ENCODE measurements around the gene TRIM9. TPM values are rescaled to one million over a fixed set of nuclear protein-coding genes. Genes with fewer than 3 reads are reported as not detected.
"Not testable (repeated sequence)": the region's sequence is repeated elsewhere in the genome, so short reads cannot be mapped to it uniquely, and the experiment has no call there.

The TRIM9 gene
- total RNA-seq, 2 donors from 2014 or later, result 2.0 to 2.7 TPM

DNA sequence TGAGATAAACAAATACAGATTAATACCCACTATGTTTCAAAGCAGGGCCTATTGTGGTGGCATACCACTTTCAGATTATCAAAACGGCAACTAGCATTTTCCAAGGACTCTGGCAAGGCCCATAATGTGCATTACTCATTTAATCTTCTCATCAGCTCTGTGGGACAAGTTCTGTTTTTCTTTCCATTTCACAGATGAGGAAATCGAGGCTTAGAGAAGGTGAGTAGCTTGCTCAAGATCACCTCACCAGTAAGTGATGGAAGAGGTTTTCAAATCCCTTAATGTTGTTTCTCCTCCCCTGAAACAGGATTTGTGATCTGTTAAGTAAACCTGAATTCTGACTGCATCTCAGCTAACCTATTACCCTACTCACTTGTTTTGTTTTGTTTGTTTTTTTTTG is 146.7 kb downstream of the TRIM9 start:
- intact Hi-C loops (cut with DNase I), result loop anchor here in 1 of 2 donors (10.0 kb wide), 1 partner anchor 287 kb away; no protein-coding TSS in a partner anchor

DNA sequence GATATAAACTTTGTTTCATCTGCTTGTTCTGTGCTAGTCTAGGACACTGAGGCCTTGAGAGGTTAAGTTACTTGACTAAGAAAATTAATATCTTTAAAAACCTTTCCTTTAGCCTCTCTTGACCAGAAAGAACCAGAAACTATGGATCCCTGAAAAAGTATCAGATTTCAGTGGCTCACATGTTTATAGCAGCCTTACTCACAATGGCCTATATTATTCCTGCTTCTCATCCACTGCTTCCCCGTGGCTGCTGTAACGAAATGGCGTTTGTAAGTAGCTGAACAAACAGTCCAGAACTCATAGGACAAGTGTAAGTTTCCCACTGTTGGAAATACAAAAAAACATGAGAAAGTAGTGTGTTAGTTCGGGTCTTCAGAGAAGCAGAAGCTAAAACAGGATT is 147.5 kb downstream of the TRIM9 start:
- DNase-seq (ENCODE audit: low spot score), result no peak
- intact Hi-C loops (cut with DNase I), result loop anchor here in 1 of 2 donors (10.0 kb wide), 1 partner anchor 287 kb away; no protein-coding TSS in a partner anchor

More for the DNA sequence above, 146.7 kb downstream of the TRIM9 start:
- no peak for DNase-seq (ENCODE audit: low spot score)

- intact Hi-C loops (cut with DNase I), result loop anchor here in 1 of 2 donors (10.0 kb wide), 1 partner anchor 288 kb away; no protein-coding TSS in a partner anchor
- no peak for DNase-seq (ENCODE audit: low spot score)
These were observed 148.5 kb downstream of the TRIM9 start for GRCh38 chr14:50946234-50946935.

- peak; percentile 88 for DNase-seq (ENCODE audit: low spot score)
- intact Hi-C loops (cut with DNase I), result loop anchor here in 1 of 2 donors (10.0 kb wide), 1 partner anchor 290 kb away; no protein-coding TSS in a partner anchor
These were observed 150.1 kb downstream of the TRIM9 start for GRCh38 chr14:50944647-50945413.

- intact Hi-C loops (cut with DNase I), result loop anchor here in 1 of 2 donors (10.0 kb wide), 1 partner anchor 291 kb away; no protein-coding TSS in a partner anchor
- DNase-seq (ENCODE audit: low spot score), result peak; percentile 95
These were observed 150.8 kb downstream of the TRIM9 start, which contains the start of gene PYGL for GRCh38 chr14:50943943-50944646. TSS of gene PYGL (minus strand) at chr14:50944483. CDS start at chr14:50944403, 80 bp downstream.

DNA sequence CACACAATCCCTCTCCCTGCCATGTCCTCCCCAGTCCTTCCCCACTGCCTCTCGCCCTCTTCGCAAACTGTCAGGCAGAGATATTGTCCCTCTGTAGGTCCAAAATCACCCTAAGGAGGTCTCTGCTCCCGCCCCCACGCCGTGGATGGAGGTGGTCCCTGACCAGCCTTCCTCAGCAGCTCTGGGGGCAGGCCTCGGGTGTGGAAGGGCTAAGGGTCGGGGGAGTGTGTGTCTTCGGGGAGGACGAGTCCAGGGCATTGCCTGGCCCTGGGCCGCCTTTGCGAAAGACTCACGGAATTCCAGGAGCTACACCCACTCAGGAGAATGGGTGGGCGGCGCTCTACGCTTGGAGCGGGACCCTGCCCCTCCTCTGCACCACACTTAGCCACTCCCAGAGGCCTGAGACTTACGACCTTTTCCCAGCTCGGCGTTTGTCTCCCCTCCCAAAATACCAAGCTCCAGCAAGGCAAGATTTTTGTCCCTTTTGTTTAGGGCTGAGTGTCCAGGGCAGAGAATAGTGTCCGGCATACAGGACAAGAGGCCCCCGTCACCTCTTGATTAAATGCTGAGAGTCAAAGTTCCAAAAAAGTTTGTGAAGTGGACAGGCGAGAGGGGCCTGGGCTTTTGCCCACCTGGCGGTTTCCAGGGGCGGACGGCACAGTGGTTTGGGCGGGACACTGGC is 151.5 kb downstream of the TRIM9 start:
- intact Hi-C loops (cut with DNase I), result loop anchor here in 1 of 2 donors (10.0 kb wide), 1 partner anchor 291 kb away; no protein-coding TSS in a partner anchor
- DNase-seq (ENCODE audit: low spot score), result peak; percentile 87

- intact Hi-C loops (cut with DNase I), result loop anchor here in 1 of 2 donors (10.0 kb wide), 1 partner anchor 293 kb away; no protein-coding TSS in a partner anchor
- not testable (repeated sequence) for DNase-seq (ENCODE audit: low spot score)
These were observed 153.3 kb downstream of the TRIM9 start for GRCh38 chr14:50941638-50942037.

DNA sequence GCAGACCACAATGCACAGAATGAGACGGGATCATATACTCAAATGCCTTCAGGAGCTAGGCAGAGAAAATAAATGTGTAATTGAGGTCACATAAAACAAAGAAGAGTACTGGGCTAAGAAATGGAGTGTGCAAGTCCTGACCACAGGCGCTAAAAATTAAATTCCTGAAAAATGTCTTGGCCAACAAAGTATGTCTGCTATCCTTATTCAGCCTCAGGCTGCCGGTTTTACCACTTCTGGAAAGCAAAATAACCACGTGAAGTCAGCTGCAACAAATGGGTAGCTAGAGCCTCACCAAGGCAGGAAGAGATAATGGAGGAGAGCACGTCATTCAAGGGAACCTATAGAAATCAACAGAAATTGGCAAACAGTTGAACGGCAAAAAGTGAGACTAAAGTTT is 153.8 kb downstream of the TRIM9 start:
- intact Hi-C loops (cut with DNase I), result loop anchor here in 1 of 2 donors (10.0 kb wide), 1 partner anchor 294 kb away; no protein-coding TSS in a partner anchor
- DNase-seq (ENCODE audit: low spot score), result no peak

DNA sequence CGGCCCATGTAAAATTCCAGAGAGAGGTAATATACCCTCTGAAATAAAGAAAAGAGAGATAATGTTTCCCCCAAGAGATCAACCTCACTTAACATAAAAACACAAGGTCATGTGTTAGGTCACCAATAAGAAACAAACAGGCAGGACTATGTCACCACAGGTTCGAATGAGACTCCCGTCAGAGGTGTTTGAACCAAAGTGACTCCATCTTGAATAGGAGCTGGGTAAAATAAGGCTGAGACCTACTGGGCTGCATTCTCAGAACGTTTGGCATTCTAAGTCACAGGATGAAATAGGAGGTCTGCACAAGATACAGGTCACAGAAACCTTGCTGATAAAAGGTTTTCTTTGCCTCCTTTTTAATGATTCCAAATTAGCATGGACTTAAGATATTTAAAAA is 157.1 kb downstream of the TRIM9 start:
- DNase-seq (ENCODE audit: low spot score), result no peak
- intact Hi-C loops (cut with DNase I), result no loop called here

GRCh38 chr14:50937325-50937724 is 157.6 kb downstream of the TRIM9 start:
- DNase-seq (ENCODE audit: low spot score), result no peak
- intact Hi-C loops (cut with DNase I), result no loop called here

DNA sequence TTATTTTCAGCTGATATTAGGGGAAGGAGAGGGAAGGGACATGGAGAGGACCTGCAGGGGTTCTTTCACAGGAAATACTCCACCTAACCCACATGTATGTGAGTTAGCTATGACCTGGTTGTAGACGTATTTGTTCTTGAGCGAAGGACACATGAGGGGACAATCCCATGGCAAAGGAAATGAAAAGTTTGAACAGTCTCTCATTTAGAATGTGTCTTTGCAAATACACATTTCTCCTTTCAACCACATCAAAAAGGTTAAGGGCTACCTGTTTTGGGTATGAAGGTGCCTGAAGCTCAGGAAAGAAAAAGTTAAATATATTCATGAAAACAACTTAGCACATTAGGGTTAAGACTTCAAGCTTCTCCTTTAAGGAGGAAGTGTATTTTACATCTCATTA is 158.0 kb downstream of the TRIM9 start:
- no peak for DNase-seq (ENCODE audit: low spot score)
- intact Hi-C loops (cut with DNase I), result no loop called here

- intact Hi-C loops (cut with DNase I), result no loop called here
- DNase-seq (ENCODE audit: low spot score), result no peak
These were observed 158.9 kb downstream of the TRIM9 start for GRCh38 chr14:50936016-50936340.

DNA sequence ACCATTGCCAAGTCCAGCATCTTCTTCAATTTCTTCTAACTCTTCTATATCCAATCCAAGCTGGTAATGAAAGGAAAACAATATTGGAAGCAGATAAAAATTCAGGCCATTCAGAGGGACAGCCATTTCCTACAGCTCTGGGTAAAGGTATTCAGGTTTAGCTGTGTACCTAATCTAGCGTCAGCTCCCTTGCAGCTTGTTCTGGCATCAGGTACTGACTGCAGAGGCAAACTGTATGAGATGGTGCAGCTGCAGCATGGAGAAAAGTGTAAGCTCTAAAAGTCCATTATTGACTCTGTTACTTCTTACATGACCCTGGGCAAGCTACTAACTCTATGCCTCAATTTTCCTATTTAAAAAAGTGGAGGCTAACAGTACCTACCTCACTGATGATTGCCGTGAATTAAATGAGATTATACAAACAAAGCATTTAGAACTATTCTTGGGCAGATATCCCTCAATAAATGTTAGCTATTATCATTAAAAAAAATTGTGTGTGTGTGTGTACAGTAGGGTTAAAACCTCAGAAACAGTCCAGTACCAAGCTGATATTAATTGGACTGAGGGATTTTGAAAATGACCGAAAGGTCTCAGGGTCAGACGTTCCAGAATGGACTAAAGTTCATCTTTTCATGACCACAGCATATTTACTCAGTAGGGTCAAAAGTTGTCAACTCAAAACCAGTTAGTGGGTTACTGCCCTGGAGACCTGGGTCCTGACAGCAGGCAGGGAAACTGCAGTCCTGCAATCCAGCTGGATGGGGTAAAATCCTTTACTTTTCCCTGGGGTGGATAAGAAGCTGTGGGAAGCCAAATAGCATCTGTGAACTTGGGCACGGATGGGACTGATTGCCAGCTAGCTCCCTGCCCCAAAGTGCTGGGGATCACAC is 159.5 kb downstream of the TRIM9 start:
- intact Hi-C loops (cut with DNase I), result no loop called here
- no peak for DNase-seq (ENCODE audit: low spot score)

DNA sequence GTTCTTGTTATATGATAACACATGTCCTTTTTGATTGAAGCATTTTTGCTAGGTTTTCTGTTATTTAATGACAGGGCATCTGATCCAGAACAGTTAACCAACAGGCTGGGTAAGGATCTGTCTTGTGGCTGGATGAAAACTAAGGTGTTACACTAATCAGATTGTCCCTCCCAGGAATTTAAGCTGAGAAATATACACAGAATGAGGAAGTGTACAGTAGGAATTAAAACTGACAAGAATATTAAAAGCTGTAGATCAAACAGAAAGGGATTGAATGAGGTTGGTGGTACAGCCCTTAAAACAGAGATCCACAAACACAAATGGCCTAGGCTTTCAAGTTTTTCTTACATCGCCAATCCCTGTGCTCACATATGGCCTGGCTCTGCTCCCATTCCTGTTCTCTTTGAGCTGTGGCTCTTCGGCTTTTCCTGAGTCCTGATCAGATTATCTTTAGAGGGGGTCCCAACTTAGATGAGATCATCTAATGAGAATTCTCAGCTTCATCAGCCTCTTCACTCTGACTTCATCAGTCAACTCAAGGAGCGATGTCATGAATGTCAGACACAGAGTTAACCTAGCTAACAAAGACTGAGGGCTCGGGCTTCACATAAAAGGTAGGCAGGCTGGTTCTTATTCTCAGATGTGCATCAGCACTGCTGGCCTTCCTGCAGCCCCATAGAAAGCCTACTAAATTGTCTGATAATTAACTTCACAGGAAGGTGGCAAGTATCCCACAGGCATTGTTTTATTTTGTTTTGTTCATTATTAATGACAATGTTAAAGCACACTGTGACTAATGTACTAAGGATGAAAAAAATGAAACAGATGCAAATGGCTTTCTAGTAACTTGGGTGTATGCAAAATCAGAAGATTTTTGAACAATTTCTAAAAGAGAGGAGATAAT is 162.1 kb downstream of the TRIM9 start:
- no peak for DNase-seq (ENCODE audit: low spot score)
- intact Hi-C loops (cut with DNase I), result no loop called here

GRCh38 chr14:50932156-50932555 is 162.7 kb downstream of the TRIM9 start:
- no peak for DNase-seq (ENCODE audit: low spot score)
- intact Hi-C loops (cut with DNase I), result no loop called here

DNA sequence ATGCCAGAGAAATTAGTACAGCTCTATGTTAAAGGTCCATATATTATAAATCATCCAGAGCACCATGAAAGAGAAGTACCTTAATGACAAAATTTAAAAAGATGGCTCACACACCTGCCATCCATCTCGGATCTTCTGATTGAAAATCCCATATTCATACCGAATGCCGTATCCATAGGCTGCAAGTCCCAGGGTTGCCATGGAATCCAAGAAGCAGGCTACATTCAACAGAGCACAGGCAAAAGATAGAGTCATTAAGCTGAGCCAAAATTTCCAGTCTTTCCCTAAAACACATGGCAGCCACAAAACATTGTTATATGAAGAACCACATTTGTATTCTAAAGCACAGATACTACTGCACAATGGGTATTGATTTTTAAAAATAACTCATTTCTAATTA is 163.3 kb downstream of the TRIM9 start:
- intact Hi-C loops (cut with DNase I), result no loop called here

GRCh38 chr14:50929506-50929905 is 165.4 kb downstream of the TRIM9 start:
- no peak for DNase-seq (ENCODE audit: low spot score)
- intact Hi-C loops (cut with DNase I), result no loop called here

More for the DNA sequence above, 163.3 kb downstream of the TRIM9 start:
- DNase-seq (ENCODE audit: low spot score), result no peak

All from posterior vena cava (tissue), 2 donors.